IPS-11a (cell line): ENCODE results near the gene LYST.
A peak's percentile ranks its signal among the peaks of the same experiment; 100 is the strongest.

Experiments
- H3K4me3 ChIP-seq: one replicate; pipeline ENCODE4 v1.5.1; 2013; ENCODE audit warnings: low read depth, low read length, control low read depth

Gene LYST

GRCh38 chr1:235888119-235888643 lies 21.5 kb upstream of the LYST start:
- no peak overlapping the region for H3K4me3 ChIP-seq

GRCh38 chr1:235887676-235888075 lies 21.0 kb upstream of the LYST start:
- no peak overlapping the region for H3K4me3 ChIP-seq

- H3K4me3 ChIP-seq: no peak overlapping the region
Measured at GRCh38 chr1:235885655-235886262, 19.1 kb upstream of the LYST start.

GRCh38 chr1:235883261-235883927 lies 16.7 kb upstream of the LYST start:
- no peak overlapping the region for H3K4me3 ChIP-seq

- no peak overlapping the region for H3K4me3 ChIP-seq
Measured at GRCh38 chr1:235882816-235883215, 16.1 kb upstream of the LYST start.

- no peak overlapping the region for H3K4me3 ChIP-seq
Measured at GRCh38 chr1:235881930-235882700, 15.4 kb upstream of the LYST start.

- no peak overlapping the region for H3K4me3 ChIP-seq
Measured at GRCh38 chr1:235878082-235878811, 11.5 kb upstream of the LYST start.

GRCh38 chr1:235876402-235876841 lies 9.7 kb upstream of the LYST start:
- H3K4me3 ChIP-seq: no peak overlapping the region

- H3K4me3 ChIP-seq: no peak overlapping the region
Measured at GRCh38 chr1:235875036-235875597, 8.4 kb upstream of the LYST start.

GRCh38 chr1:235874261-235874660 lies 7.6 kb upstream of the LYST start:
- H3K4me3 ChIP-seq: no peak overlapping the region

- H3K4me3 ChIP-seq: no peak overlapping the region
Measured at GRCh38 chr1:235873571-235873970, 6.9 kb upstream of the LYST start.

- H3K4me3 ChIP-seq: no peak overlapping the region
Measured at GRCh38 chr1:235873045-235873444, 6.3 kb upstream of the LYST start.

GRCh38 chr1:235872270-235872669 lies 5.6 kb upstream of the LYST start:
- no peak overlapping the region for H3K4me3 ChIP-seq

- H3K4me3 ChIP-seq: no peak overlapping the region
Measured at GRCh38 chr1:235867903-235868469, 1.3 kb upstream of the LYST start.

- peak overlapping the region; percentile 83 for H3K4me3 ChIP-seq
Measured at GRCh38 chr1:235866913-235867845, 473 bp upstream of the LYST start.

GRCh38 chr1:235865565-235866204 lies 1.0 kb downstream of the LYST start:
- peak overlapping the region; percentile 70 for H3K4me3 ChIP-seq

- no peak overlapping the region for H3K4me3 ChIP-seq
Measured at GRCh38 chr1:235864931-235865525, 1.7 kb downstream of the LYST start.

GRCh38 chr1:235864469-235864868 lies 2.2 kb downstream of the LYST start:
- H3K4me3 ChIP-seq: no peak overlapping the region
